ENCODE results near the gene INTS7. TPM values are rescaled to one million over a fixed set of nuclear protein-coding genes. Genes with fewer than 3 reads are reported as not detected.

The INTS7 gene
- polyA plus RNA-seq, 1 of the 3 experiments (the other 2 are of a cell fraction): 8.7 TPM

DNA sequence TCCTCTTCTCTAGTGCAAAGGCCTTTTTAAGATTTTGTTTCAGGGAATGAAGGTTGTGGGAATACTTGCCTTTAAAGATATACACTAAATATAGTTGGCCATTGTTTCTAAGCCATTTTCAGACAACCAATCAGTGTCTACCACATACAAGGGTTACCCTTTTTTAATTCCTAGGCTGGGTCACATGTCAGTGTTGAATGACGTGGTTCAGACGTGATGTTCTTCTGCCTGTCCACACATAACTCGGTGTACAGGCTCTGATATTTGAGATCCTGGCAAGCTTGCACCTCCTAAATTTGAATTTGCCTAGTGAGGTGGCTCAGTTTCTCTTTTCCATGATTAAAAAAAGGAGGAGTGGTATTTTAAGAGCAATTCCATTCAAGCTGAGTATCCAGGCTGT, 39.0 kb upstream of the INTS7 start (continued):
- TF ChIP-seq FOXJ3 (CRISPR knock-in tag; IDR thresholded peaks at IDR 0.05): no peak
- TF ChIP-seq, protein P1, sequence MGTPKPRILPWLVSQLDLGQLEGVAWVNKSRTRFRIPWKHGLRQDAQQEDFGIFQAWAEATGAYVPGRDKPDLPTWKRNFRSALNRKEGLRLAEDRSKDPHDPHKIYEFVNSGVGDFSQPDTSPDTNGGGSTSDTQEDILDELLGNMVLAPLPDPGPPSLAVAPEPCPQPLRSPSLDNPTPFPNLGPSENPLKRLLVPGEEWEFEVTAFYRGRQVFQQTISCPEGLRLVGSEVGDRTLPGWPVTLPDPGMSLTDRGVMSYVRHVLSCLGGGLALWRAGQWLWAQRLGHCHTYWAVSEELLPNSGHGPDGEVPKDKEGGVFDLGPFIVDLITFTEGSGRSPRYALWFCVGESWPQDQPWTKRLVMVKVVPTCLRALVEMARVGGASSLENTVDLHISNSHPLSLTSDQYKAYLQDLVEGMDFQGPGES (IDR thresholded peaks at IDR 0.05; ENCODE audit: low read depth, low read length): no peak

DNA sequence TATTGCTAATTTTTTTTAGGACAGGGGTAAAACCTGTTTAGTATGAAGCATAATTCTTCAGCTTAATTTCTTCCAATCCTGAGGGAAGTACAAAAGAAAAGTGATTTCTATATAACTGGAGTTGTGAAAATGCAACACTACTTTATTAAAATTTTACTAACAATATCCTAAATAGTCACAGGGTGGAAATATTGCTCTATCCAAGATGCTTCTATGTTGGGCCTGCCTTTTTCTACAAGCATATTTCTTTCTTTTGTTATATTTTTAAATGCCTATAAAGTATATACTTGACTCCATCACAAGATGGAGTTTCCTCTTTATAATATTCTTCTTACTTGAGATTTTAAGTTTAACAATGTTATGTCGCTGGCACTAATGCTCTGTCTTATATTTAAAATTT, 38.1 kb upstream of the INTS7 start:
- ChIA-PET POLR2A (no interaction called here), CTCF (interaction anchor here (1.4 to 5.7 kb wide), 5 partner anchors 11 to 382 kb away, joined by 5 to 187 read pairs (median 42); partner anchors contain the start of genes DTL and INTS7)
- H3K36me3 ChIP-seq (replicated peaks in 1 of 2; ENCODE audit: control insufficient read depth in 1 of 2, insufficient read depth in 2 of 2, low read length in 1 of 2): peaks cover 16 to 70% of the 10 kb centered on the region in 2 experiments
- whole genome bisulfite sequencing (ENCODE audit: low lambda C conversion rate): 98% methylated on average over 1 of the region's 1 CpG
- no peaks in the 10 kb centered on the region for H3K9me2 ChIP-seq
- H3K4me2 ChIP-seq: no peak overlapping the region
- H3K9me3 ChIP-seq: no peaks in the 10 kb centered on the region
- H4K20me1 ChIP-seq (ENCODE audit: insufficient read depth): no peaks in the 10 kb centered on the region
- DNase-seq: no peak
- H3K4me3 ChIP-seq (ENCODE audit: low read depth in 2 of 2, low read length in 1 of 2): no peak overlapping the region
- no peak overlapping the region for H3K27ac ChIP-seq (ENCODE audit: low read depth in 2 of 2, low read length in 1 of 2)
- H2AFZ ChIP-seq (ENCODE audit: low read depth): no peak overlapping the region
- H3K4me1 ChIP-seq (ENCODE audit: control insufficient read depth in 1 of 2, insufficient read depth in 2 of 2, low read depth in 1 of 2, low read length in 1 of 2): no peaks in the 10 kb centered on the region; a peak in 1 of 4 replicates
- no peaks in the 10 kb centered on the region for H3K79me2 ChIP-seq (ENCODE audit: insufficient read depth)
- no peak for TF ChIP-seq RFX5 (IDR thresholded peaks at IDR 0.05; ENCODE audit: low read length)
- TF ChIP-seq, protein P2, sequence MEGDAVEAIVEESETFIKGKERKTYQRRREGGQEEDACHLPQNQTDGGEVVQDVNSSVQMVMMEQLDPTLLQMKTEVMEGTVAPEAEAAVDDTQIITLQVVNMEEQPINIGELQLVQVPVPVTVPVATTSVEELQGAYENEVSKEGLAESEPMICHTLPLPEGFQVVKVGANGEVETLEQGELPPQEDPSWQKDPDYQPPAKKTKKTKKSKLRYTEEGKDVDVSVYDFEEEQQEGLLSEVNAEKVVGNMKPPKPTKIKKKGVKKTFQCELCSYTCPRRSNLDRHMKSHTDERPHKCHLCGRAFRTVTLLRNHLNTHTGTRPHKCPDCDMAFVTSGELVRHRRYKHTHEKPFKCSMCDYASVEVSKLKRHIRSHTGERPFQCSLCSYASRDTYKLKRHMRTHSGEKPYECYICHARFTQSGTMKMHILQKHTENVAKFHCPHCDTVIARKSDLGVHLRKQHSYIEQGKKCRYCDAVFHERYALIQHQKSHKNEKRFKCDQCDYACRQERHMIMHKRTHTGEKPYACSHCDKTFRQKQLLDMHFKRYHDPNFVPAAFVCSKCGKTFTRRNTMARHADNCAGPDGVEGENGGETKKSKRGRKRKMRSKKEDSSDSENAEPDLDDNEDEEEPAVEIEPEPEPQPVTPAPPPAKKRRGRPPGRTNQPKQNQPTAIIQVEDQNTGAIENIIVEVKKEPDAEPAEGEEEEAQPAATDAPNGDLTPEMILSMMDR (IDR thresholded peaks at IDR 0.05): peak; percentile 24
- no peak overlapping the region for H3K9ac ChIP-seq
- no peaks in the 10 kb centered on the region for H3K27me3 ChIP-seq (ENCODE audit: insufficient read depth)
- H3F3A ChIP-seq (replicated peaks; ENCODE audit: insufficient read depth): peaks cover 6% of the 10 kb centered on the region

DNA sequence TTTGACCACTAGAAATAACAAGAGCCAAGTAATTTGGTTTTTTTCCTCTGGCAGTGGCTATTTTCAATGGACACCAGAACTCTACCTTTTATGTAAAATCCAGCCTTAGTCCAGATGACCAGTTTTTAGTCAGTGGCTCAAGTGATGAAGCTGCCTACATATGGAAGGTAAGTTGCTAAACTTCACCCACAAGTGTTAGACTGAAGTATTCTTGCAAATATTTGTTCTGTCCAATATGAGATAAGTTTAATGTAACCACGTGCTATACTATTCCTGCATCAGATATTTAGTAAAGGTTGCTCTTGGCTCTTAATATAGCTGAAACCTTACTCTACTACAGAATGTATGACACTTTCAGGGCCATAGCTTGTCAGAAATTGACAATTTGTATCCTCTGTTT, 36.7 kb upstream of the INTS7 start:
- no peaks in the 10 kb centered on the region for H3K27me3 ChIP-seq (ENCODE audit: insufficient read depth)
- H3K9me3 ChIP-seq: no peaks in the 10 kb centered on the region
- H2AFZ ChIP-seq (ENCODE audit: low read depth): no peak overlapping the region
- H3K27ac ChIP-seq (ENCODE audit: low read depth in 2 of 2, low read length in 1 of 2): no peak overlapping the region
- no peak overlapping the region for H3K9ac ChIP-seq
- H3K9me2 ChIP-seq: no peaks in the 10 kb centered on the region
- DNase-seq: no peak
- CTCF ChIA-PET: interaction anchor here (1.4 to 5.7 kb wide), 13 partner anchors 9 to 392 kb away, joined by 3 to 187 read pairs (median 14); partner anchors contain the start of genes DTL and INTS7
- WGBS (ENCODE audit: low lambda C conversion rate): 100% methylated on average over 1 of the region's 1 CpG
- peaks cover 18 to 65% of the 10 kb centered on the region in 2 experiments for H3K36me3 ChIP-seq (replicated peaks in 1 of 2; ENCODE audit: control insufficient read depth in 1 of 2, insufficient read depth in 2 of 2, low read length in 1 of 2)
- no peak overlapping the region for H3K4me3 ChIP-seq (ENCODE audit: low read depth in 2 of 2, low read length in 1 of 2)
- TF ChIP-seq, protein P3, sequence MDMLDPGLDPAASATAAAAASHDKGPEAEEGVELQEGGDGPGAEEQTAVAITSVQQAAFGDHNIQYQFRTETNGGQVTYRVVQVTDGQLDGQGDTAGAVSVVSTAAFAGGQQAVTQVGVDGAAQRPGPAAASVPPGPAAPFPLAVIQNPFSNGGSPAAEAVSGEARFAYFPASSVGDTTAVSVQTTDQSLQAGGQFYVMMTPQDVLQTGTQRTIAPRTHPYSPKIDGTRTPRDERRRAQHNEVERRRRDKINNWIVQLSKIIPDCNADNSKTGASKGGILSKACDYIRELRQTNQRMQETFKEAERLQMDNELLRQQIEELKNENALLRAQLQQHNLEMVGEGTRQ (IDR thresholded peaks at IDR 0.05; ENCODE audit: borderline replicate concordance, low read depth, low read length): no peak
- no peaks in the 10 kb centered on the region for H3K79me2 ChIP-seq (ENCODE audit: insufficient read depth)
- no peaks in the 10 kb centered on the region; a peak in 1 of 4 replicates for H3K4me1 ChIP-seq (ENCODE audit: control insufficient read depth in 1 of 2, insufficient read depth in 2 of 2, low read depth in 1 of 2, low read length in 1 of 2)
- peaks cover 9% of the 10 kb centered on the region for H3F3A ChIP-seq (replicated peaks; ENCODE audit: insufficient read depth)
- POLR2A ChIA-PET: no interaction called here
- H3K4me2 ChIP-seq: no peak overlapping the region
- H4K20me1 ChIP-seq (ENCODE audit: insufficient read depth): no peaks in the 10 kb centered on the region
